AG04449 (cell line): ENCODE results near the gene NSUN7.

Experiments
- CTCF ChIA-PET: fragments of 350-600 bp; formaldehyde crosslinking; extraction: SDS; loops from one replicate; lab custom pipeline; 2021; ENCODE audit warnings: antibody characterized with exemption; lab: Yijun Ruan, JAX
- POLR2A ChIA-PET: fragments of 400-600, 350-600 bp; formaldehyde crosslinking; extraction: SDS; loops from one replicate; lab custom pipeline; 2020; ENCODE audit warnings: antibody characterized with exemption, inconsistent platforms; lab: Yijun Ruan, JAX
- DNase-seq: peaks from one replicate; pipeline ENCODE4 v3.0.0-alpha.2; 2010; ENCODE audit warnings: low read depth, low spot score
- H3K4me3 ChIP-seq: 2 replicates; pipeline ENCODE4 v1.5.1; 2011; ENCODE audit warnings: low read depth, mild to moderate bottlenecking, control low read depth, low read length
- TF ChIP-seq, protein P1 (sequence below): IDR thresholded peaks from one replicate; pipeline ENCODE4 v1.5.1; 2011; ENCODE audit warnings: mild to moderate bottlenecking, moderate library complexity, low read length, control low read depth, inconsistent platforms; ENCODE audit not compliant: insufficient read depth; ENCODE audit errors: missing control alignments

The NSUN7 gene

DNA sequence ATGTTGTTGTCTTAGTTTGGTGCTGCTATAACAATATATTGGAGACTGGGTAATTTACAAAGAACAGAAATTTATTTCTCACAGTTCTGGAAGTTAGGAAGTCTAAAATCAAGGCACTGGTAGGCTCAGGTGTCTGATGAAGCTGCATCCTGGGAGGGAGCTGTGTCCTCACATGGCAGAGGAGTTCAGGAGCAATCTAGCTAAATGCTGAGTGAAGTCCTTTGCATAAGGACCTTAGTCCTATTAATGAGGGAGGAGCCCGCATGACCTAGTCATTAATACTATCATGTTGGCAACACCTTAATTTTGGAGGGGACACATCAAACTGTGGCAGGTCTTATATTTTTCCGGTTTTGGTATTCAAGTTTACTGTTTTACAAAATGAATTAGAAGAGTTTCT lies 36.0 kb upstream of the NSUN7 start:
- POLR2A ChIA-PET = no interaction called here
- CTCF ChIA-PET = no interaction called here
- TF ChIP-seq, protein P1, sequence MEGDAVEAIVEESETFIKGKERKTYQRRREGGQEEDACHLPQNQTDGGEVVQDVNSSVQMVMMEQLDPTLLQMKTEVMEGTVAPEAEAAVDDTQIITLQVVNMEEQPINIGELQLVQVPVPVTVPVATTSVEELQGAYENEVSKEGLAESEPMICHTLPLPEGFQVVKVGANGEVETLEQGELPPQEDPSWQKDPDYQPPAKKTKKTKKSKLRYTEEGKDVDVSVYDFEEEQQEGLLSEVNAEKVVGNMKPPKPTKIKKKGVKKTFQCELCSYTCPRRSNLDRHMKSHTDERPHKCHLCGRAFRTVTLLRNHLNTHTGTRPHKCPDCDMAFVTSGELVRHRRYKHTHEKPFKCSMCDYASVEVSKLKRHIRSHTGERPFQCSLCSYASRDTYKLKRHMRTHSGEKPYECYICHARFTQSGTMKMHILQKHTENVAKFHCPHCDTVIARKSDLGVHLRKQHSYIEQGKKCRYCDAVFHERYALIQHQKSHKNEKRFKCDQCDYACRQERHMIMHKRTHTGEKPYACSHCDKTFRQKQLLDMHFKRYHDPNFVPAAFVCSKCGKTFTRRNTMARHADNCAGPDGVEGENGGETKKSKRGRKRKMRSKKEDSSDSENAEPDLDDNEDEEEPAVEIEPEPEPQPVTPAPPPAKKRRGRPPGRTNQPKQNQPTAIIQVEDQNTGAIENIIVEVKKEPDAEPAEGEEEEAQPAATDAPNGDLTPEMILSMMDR = no peak
- no peak for DNase-seq
- H3K4me3 ChIP-seq = no peak overlapping the region

DNA sequence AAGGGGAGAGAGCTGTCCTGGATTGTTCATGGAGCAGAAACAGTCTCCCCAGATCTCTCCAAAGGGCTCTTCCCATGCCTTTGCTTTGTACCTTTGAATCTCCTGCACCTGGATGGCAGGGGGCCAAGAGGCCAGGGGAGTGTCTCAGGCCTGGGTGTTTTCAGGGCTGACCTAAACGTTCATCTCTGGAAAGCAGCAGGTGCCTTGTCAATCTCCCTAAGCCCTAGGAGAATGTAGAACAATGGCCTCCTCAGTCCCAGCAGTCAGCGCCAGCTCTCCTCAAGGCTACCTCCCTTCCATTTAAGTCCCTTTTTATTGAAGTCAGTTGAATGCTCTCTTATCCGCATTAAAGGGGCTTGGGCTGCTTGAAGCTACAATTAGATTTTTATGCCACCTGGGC lies 31.2 kb upstream of the NSUN7 start:
- H3K4me3 ChIP-seq = no peak overlapping the region
- ChIA-PET CTCF (interaction anchor here (0.6 to 3.3 kb wide), 15 partner anchors 12 to 567 kb away, joined by 3 to 18 read pairs (median 4); partner anchors contain the start of gene RBM47), POLR2A (no interaction called here)
- TF ChIP-seq, protein P1 = no peak
- no peak for DNase-seq

DNA sequence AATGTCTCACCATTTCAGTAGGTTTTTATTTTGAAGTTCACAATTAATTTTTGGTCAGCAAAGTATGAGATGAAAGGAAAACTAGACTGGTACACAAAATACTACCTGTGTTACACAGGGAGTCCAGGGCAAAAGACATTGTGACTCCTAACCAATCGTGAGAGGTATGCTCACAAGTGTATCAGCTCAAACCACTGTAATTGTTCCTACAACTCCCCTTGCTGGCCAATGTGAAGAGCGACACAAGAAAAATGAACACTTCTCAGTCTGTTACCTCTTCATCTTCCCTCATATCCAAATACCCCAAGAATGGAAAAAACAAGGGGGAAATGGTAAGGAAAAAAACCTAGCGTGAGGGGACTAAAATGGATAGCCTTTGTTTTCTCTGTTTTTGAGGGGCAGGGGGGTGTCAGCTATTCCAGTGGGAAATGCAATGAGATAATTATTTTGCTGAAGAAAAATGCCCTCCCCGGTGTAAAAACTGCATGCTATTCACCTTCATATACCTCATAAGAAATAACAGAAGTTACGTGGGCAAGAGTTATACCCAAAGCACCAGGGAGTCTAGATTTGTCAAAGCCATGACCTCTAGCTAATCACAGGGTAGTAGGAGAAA lies 30.6 kb upstream of the NSUN7 start:
- DNase-seq = no peak
- CTCF ChIA-PET = interaction anchor here (0.6 to 3.3 kb wide), 19 partner anchors 12 to 661 kb away, joined by 3 to 18 read pairs (median 3); partner anchors contain the start of gene RBM47
- TF ChIP-seq, protein P1 = peak; percentile 58
- POLR2A ChIA-PET = no interaction called here
- H3K4me3 ChIP-seq = no peak overlapping the region

DNA sequence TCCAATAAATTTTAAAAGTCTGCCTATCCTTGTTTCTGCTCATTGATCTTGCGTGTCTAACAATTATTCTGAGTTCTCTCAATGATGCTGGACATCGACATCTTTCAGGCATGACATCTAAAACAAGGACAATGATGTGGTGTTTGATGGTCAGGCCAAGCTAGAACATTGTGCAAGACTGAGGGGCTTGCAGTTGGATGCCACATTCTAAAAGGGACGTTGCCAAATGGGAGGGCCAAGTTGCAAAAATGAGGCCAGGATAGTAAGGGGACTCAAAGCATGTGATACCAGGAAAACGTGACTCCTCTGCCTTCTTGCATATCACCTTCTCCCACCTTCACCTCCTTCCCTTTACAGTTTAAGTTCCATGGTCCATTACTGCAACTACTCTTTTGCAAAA lies 29.4 kb upstream of the NSUN7 start:
- CTCF ChIA-PET = interaction anchor here (0.6 to 3.3 kb wide), 10 partner anchors 13 to 662 kb away, joined by 3 to 18 read pairs (median 4); partner anchors contain the start of gene RBM47
- TF ChIP-seq, protein P1 = no peak
- POLR2A ChIA-PET = no interaction called here
- H3K4me3 ChIP-seq = no peak overlapping the region
- no peak for DNase-seq

DNA sequence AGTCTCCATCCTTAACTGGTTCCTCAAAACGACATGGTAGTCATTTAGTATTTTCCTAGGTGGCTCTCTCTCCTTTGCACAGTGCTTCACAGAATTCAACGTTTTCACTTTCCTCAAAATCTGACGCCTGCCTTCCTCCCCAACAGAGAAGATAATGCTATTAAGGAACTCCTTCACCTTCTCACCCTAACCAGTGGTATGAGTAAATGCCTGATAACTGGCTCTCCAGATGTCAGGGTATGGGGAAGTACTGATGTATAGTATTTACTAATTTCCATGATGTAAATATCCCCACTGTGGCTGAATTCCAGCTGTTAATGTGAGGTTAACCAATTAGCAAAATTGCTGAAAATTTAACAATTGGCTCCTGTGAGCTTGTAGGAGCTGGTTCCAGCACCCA lies 28.8 kb upstream of the NSUN7 start:
- ChIA-PET POLR2A (no interaction called here), CTCF (no interaction called here)
- DNase-seq = no peak
- no peak overlapping the region for H3K4me3 ChIP-seq
- TF ChIP-seq, protein P1 = no peak

DNA sequence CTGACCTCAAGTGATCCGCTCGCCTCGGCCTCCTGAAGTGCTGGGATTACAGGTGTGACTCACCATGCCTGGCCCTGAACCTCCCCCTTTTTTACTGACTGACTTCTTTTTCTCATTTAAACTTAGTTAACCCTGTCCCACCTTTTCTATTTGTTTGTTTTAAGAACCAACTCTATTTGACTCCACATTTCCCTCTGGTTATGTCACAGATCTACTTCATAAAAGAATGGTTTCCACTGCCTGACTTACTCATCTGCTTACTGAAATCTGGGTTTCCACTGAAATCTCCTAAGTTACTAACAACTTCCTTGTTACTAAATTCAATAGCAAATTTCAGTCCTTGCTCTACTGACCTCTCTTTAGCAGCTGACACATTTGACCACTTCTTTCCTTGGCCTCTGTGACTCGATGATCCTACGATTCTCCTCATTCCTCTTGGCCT lies 28.0 kb upstream of the NSUN7 start:
- CTCF ChIA-PET = no interaction called here
- H3K4me3 ChIP-seq = no peak overlapping the region
- DNase-seq = peak; percentile 3
- TF ChIP-seq, protein P1 = no peak
- POLR2A ChIA-PET = no interaction called here
